Measurements from ENCODE around the gene TBC1D22A.

The TBC1D22A gene

GRCh38 chr22:46826438-46827135, 64.1 kb downstream of the TBC1D22A start:
- Histone ChIP-seq H3K36me3 (no peaks in the 10 kb centered on the region), H3K4me3 (ENCODE audit: low read depth, low read length) (no peak overlapping the region), H3K27me3 (ENCODE audit: insufficient read depth, low read depth, severe bottlenecking) (no peaks in the 10 kb centered on the region), H3K9me3 (ENCODE audit: severe bottlenecking) (no peaks in the 10 kb centered on the region), H3K27ac (no peak overlapping the region)
- no peak for DNase-seq
- TF ChIP-seq CTCF (IDR thresholded peaks at IDR 0.05; ENCODE audit: low read depth, low read length): no peak

GRCh38 chr22:46827136-46827780, 64.8 kb downstream of the TBC1D22A start:
- peak; percentile 48 for DNase-seq
- Histone ChIP-seq H3K36me3 (no peaks in the 10 kb centered on the region), H3K4me3 (ENCODE audit: low read depth, low read length) (no peak overlapping the region), H3K9me3 (ENCODE audit: severe bottlenecking) (no peaks in the 10 kb centered on the region), H3K27ac (no peak overlapping the region), H3K27me3 (ENCODE audit: insufficient read depth, low read depth, severe bottlenecking) (no peaks in the 10 kb centered on the region)
- peak; percentile 36; the same call in 1 of the 2 replicates for TF ChIP-seq CTCF (IDR thresholded peaks at IDR 0.05; ENCODE audit: low read depth, low read length)

- no peak for DNase-seq
- Histone ChIP-seq H3K9me3 (ENCODE audit: severe bottlenecking) (no peaks in the 10 kb centered on the region), H3K36me3 (no peaks in the 10 kb centered on the region), H3K27me3 (ENCODE audit: insufficient read depth, low read depth, severe bottlenecking) (no peaks in the 10 kb centered on the region), H3K4me3 (ENCODE audit: low read depth, low read length) (no peak overlapping the region), H3K27ac (no peak overlapping the region)
- TF ChIP-seq CTCF (IDR thresholded peaks at IDR 0.05; ENCODE audit: low read depth, low read length): no peak
Measured at GRCh38 chr22:46827781-46828180, 65.3 kb downstream of the TBC1D22A start.

GRCh38 chr22:46828323-46828900, 66.0 kb downstream of the TBC1D22A start:
- no peak for DNase-seq
- no peak overlapping the region for H3K4me3 ChIP-seq (ENCODE audit: low read depth, low read length)
- no peak overlapping the region for H3K27ac ChIP-seq
- H3K36me3 ChIP-seq: no peaks in the 10 kb centered on the region
- H3K9me3 ChIP-seq (ENCODE audit: severe bottlenecking): no peaks in the 10 kb centered on the region
- H3K27me3 ChIP-seq (ENCODE audit: insufficient read depth, low read depth, severe bottlenecking): no peaks in the 10 kb centered on the region
- no peak for TF ChIP-seq CTCF (IDR thresholded peaks at IDR 0.05; ENCODE audit: low read depth, low read length)

GRCh38 chr22:46829117-46829891, 66.9 kb downstream of the TBC1D22A start:
- Histone ChIP-seq H3K27ac (no peak overlapping the region), H3K4me3 (ENCODE audit: low read depth, low read length) (no peak overlapping the region)

More at GRCh38 chr22:46829117-46829891, 66.9 kb downstream of the TBC1D22A start:
- DNase-seq: no peak
- no peak for TF ChIP-seq CTCF (IDR thresholded peaks at IDR 0.05; ENCODE audit: low read depth, low read length)
- no peaks in the 10 kb centered on the region for H3K36me3 ChIP-seq
- H3K27me3 ChIP-seq (ENCODE audit: insufficient read depth, low read depth, severe bottlenecking): no peaks in the 10 kb centered on the region
- H3K9me3 ChIP-seq (ENCODE audit: severe bottlenecking): no peaks in the 10 kb centered on the region
